Measurements from ENCODE around the gene UPF2. TPM values are rescaled to one million over a fixed set of nuclear protein-coding genes. Genes with fewer than 3 reads are reported as not detected.

The UPF2 gene
- polyA plus RNA-seq, 1 donor (not counting 4 experiments of a cell fraction or from before 2014, with no cell fraction given), result 20.3 TPM

DNA sequence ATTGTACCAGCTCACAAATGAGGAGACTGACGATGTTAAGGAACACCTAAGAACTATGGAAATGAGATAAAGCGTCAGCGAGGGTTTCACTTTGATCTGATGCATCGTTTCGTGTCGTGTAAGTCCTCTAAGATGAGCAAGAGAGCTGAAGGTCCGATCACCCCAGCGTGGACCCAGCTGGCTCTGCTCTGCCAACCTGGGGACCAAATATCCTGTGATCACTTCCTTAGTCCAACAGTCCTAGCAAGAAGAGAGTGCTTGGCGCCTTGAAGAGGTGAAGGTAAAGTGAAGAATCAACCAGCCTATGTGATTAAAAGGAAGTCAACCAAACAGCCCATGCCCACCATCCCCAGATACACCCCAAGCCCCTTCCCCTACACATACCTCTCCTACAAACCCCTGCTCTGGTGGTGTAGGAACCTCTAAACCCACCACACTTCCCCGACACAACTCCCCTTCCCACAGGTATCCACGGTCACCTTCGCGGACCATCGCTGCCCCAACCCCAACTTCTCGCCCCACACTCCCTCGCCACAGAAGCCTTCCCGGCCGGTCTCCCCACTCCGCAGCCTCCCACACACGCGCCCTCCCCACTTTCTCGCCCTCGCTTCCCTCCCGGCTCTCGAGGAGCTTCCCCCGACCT, 722 bp downstream of the UPF2 start:
- dilution Hi-C loops (cut with MboI; ENCODE audit: extremely low pct_ligation_motif_present, low sequenced_read_pairs), result no loop called here
- no peaks in the 10 kb centered on the region for H3K9me3 ChIP-seq (ENCODE audit: control insufficient read depth, low read depth, low read length)
- no peaks in the 10 kb centered on the region for H3K36me3 ChIP-seq (ENCODE audit: control insufficient read depth in 2 of 2, extremely low read depth in 1 of 2, insufficient read depth in 2 of 2, low read length in 2 of 2)
- peak; percentile 53 for FAIRE-seq
- peak overlapping the region; percentile 100 for H3K9ac ChIP-seq (ENCODE audit: control insufficient read depth, extremely low read depth, insufficient read depth, low read length)
- peaks cover 11% of the 10 kb centered on the region for H3K4me1 ChIP-seq (ENCODE audit: control insufficient read depth, extremely low read depth, insufficient read depth, low read length)
- no peaks in the 10 kb centered on the region for H4K20me1 ChIP-seq (ENCODE audit: control insufficient read depth, extremely low read depth, insufficient read depth, low read length)
- H2AFZ ChIP-seq (ENCODE audit: control insufficient read depth, low read length), result peak overlapping the region; percentile 71
- TF ChIP-seq, protein P1, sequence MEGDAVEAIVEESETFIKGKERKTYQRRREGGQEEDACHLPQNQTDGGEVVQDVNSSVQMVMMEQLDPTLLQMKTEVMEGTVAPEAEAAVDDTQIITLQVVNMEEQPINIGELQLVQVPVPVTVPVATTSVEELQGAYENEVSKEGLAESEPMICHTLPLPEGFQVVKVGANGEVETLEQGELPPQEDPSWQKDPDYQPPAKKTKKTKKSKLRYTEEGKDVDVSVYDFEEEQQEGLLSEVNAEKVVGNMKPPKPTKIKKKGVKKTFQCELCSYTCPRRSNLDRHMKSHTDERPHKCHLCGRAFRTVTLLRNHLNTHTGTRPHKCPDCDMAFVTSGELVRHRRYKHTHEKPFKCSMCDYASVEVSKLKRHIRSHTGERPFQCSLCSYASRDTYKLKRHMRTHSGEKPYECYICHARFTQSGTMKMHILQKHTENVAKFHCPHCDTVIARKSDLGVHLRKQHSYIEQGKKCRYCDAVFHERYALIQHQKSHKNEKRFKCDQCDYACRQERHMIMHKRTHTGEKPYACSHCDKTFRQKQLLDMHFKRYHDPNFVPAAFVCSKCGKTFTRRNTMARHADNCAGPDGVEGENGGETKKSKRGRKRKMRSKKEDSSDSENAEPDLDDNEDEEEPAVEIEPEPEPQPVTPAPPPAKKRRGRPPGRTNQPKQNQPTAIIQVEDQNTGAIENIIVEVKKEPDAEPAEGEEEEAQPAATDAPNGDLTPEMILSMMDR (optimal IDR thresholded peaks at IDR 0.05 in 1 of 3, IDR thresholded peaks at IDR 0.05 in 1 of 3, conservative IDR thresholded peaks at IDR 0.05 in 1 of 3; ENCODE audit: extremely low read depth in 1 of 3, insufficient read depth in 2 of 3, low read length in 3 of 3), result no peak
- TF ChIP-seq EZH2 (IDR thresholded peaks at IDR 0.05; ENCODE audit: low read length), result no peak
- H3K4me3 ChIP-seq (ENCODE audit: control insufficient read depth in 2 of 3, extremely low read depth in 1 of 3, insufficient read depth in 2 of 3, low read depth in 1 of 3, low read length in 3 of 3), result peak overlapping the region; percentile 89 to 100 (median 93)
- H3K9me1 ChIP-seq (ENCODE audit: control insufficient read depth, extremely low read depth, insufficient read depth, low read length), result no peaks in the 10 kb centered on the region
- H3K27ac ChIP-seq (ENCODE audit: control insufficient read depth, insufficient read depth, low read length), result peak overlapping the region; percentile 100
- H3K4me2 ChIP-seq (ENCODE audit: control insufficient read depth, extremely low read depth, insufficient read depth, low read depth, low read length), result peak overlapping the region; percentile 90
- peaks cover 56% of the 10 kb centered on the region for H3K79me2 ChIP-seq (ENCODE audit: control insufficient read depth, insufficient read depth, low read length)
- DNase-seq (ENCODE audit: low read depth, low spot score), result no peak
- no peaks in the 10 kb centered on the region for H3K27me3 ChIP-seq (ENCODE audit: control insufficient read depth, extremely low read depth, insufficient read depth, low read length)

DNA sequence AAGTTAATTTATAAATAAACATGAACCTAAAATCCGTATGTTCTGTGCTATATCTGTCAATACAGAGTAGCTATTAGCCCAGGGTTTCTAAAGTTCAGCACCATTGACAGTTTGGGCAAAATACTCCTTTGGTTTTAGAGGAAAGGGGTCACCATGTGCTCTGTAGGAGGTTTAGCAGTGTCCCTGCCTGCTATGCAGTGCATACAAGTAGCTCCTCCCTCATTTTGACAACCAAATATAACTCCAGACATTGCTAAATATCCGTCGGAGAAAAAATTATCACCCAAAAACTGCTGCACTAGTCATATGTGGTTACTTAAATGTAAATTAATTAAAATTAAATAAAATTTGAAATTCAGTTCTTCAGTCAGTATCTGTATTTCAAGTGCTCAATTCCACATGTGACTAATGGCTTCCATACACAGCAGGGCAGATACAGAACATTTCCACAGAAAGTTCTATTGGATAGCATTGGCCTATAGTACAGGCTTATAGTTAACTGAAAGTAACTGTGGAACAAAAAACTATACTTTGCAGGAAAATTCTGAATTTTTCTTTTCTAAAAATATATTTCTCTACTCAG, 6.4 kb downstream of the UPF2 start:
- FAIRE-seq, result no peak
- H3K9me1 ChIP-seq (ENCODE audit: control insufficient read depth, extremely low read depth, insufficient read depth, low read length), result no peaks in the 10 kb centered on the region
- peaks cover 6 to 17% of the 10 kb centered on the region in 2 experiments for H3K36me3 ChIP-seq (ENCODE audit: control insufficient read depth in 2 of 2, extremely low read depth in 1 of 2, insufficient read depth in 2 of 2, low read length in 2 of 2)
- no peaks in the 10 kb centered on the region for H3K27me3 ChIP-seq (ENCODE audit: control insufficient read depth, extremely low read depth, insufficient read depth, low read length)
- dilution Hi-C loops (cut with MboI; ENCODE audit: extremely low pct_ligation_motif_present, low sequenced_read_pairs), result no loop called here
- DNase-seq (ENCODE audit: low read depth, low spot score), result no peak
- H3K4me3 ChIP-seq (ENCODE audit: control insufficient read depth in 2 of 3, extremely low read depth in 1 of 3, insufficient read depth in 2 of 3, low read depth in 1 of 3, low read length in 3 of 3), result no peak overlapping the region
- peaks cover 85% of the 10 kb centered on the region for H3K79me2 ChIP-seq (ENCODE audit: control insufficient read depth, insufficient read depth, low read length)
- TF ChIP-seq, protein P1 (optimal IDR thresholded peaks at IDR 0.05 in 1 of 3, IDR thresholded peaks at IDR 0.05 in 1 of 3, conservative IDR thresholded peaks at IDR 0.05 in 1 of 3; ENCODE audit: extremely low read depth in 1 of 3, insufficient read depth in 2 of 3, low read length in 3 of 3), result no peak
- no peak for TF ChIP-seq EZH2 (IDR thresholded peaks at IDR 0.05; ENCODE audit: low read length)
- no peak overlapping the region for H3K9ac ChIP-seq (ENCODE audit: control insufficient read depth, extremely low read depth, insufficient read depth, low read length)
- no peak overlapping the region for H3K27ac ChIP-seq (ENCODE audit: control insufficient read depth, insufficient read depth, low read length)
- no peak overlapping the region for H3K4me2 ChIP-seq (ENCODE audit: control insufficient read depth, extremely low read depth, insufficient read depth, low read depth, low read length)
- H3K4me1 ChIP-seq (ENCODE audit: control insufficient read depth, extremely low read depth, insufficient read depth, low read length), result peaks cover under 1% of the 10 kb centered on the region
- H4K20me1 ChIP-seq (ENCODE audit: control insufficient read depth, extremely low read depth, insufficient read depth, low read length), result no peaks in the 10 kb centered on the region
- H3K9me3 ChIP-seq (ENCODE audit: control insufficient read depth, low read depth, low read length), result no peaks in the 10 kb centered on the region
- H2AFZ ChIP-seq (ENCODE audit: control insufficient read depth, low read length), result no peak overlapping the region
